Suppressor macrophage treated with lipopolysaccharide for 4 hours (primary cell): Measurements from ENCODE around the gene SLC4A5.
"Not testable (repeated sequence)": the region's sequence is repeated elsewhere in the genome, so short reads cannot be mapped to it uniquely, and the experiment has no call there.

Source experiments
- DNase-seq: peaks from one replicate; pipeline ENCODE4 v3.0.0-alpha.2; 2020

Gene SLC4A5

DNA sequence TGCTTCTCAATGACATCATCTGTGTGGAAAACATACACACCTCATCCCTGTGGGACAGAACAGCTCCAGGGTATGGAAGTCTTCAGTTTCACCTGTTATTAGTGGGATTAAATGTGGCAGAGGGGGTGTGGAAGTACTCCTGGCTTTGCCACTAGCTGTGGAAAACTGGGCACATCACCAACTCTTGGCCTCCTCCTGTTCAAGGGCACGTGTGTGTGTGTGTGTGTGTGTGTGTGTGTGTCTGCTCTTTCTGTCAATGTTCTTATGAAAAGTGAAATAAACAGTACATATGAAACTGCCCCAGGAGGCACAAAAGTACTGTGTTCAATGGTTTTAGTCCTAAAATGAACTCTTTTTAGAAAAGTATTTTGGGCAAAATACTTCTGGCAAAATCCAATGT lies 78.9 kb downstream of the SLC4A5 start:
- DNase-seq: no peak

DNA sequence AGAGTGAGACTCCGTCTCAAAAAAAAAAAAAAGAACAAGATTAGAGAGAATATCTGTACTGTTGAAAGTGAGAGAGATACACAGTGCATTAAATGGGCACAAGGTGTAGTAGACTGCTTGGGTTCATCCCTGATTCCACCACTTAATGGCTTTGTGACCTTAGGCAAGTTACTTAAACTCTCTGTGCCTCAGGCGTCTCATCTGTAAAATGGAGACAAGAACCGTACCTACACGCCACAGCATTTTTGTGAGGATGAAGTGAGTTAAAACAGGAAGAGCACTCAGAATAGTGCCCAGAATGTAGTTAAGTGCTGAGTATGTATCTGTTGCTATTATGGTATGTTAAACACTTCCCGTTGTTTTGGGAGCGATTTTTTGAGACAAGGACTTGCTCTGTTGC lies 80.5 kb downstream of the SLC4A5 start:
- DNase-seq: no peak

- DNase-seq: no peak
Observed at GRCh38 chr2:74261204-74261864, 81.9 kb downstream of the SLC4A5 start.

- no peak for DNase-seq
Observed at GRCh38 chr2:74260495-74260894, 82.7 kb downstream of the SLC4A5 start.

DNA sequence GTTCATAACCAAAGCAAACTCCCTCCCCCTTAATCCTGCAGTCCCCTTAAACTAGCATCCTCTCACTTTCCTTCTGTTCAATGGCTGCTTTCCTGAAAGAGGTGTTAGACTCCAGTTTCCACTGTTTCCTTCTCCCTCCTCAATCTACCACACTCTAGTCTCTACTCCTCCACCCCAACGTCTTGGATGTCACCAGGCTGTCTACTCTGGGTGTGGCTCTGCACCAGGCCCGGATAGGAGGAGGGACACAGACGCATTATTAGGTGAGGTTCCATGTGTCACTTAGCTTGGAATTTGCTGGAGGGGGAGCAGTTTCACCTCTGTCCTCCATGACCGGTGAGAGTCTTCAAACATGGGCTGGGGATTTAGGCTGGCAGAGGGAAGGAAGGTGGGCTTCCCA lies 83.5 kb downstream of the SLC4A5 start:
- no peak for DNase-seq

GRCh38 chr2:74259191-74259590 lies 84.0 kb downstream of the SLC4A5 start:
- no peak for DNase-seq

DNA sequence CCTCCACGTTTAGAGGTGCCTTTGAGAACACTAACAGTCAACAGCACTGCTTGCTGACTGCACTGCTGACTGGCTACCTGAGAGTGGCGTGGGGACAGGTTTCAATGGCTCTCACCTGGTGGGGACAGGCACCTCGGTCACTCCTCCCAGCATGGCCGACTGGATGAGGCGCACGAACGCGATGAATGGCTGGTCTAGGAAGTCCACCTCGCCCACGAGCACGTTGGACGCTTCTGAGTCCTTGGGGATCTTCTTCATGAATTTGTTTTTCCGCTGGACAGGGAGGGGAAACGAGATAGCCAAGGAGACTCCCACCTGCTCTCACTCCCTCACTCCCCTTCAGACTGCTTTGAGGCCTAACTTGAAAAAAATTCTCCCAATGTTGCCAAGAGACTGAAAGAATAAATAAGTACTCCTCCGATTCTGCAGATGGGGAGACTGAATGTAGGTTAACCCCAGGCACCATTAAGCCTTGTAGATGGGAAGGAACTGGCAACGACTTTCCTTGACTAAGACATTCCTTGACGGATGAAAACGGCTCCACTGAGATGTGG lies 87.5 kb downstream of the SLC4A5 start:
- DNase-seq: no peak

GRCh38 chr2:74253971-74254310 lies 89.3 kb downstream of the SLC4A5 start:
- DNase-seq: no peak

DNA sequence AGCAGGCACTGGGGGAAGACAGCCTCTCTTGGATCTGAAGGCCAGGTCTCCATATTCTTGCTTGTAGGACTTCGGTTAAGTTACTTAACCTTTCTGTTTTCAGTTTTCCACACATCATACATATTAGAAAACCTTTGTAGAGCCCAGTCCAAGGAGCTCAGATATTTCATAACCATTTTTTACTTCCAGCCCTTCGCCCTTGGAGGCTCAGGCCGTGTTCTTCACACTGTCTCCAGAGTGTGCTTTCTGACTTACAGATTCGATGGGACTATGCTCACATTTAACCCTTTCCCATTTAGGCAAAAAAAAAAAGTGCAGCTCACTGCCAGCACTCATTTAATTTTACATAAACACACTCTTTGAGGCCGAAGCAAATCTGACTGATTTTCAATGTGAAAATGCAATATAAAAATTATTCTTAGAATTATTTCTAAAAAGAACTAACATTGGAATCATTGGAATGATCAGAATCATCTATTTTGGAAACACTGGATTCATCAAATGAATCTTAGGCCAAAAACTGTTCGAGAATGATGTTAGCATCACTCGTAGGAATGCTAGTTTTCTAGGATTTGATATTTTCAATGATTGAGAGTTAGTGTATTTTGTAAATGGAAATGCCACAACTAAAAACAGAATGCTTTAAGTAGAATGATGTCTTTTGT lies 89.8 kb downstream of the SLC4A5 start:
- no peak for DNase-seq

DNA sequence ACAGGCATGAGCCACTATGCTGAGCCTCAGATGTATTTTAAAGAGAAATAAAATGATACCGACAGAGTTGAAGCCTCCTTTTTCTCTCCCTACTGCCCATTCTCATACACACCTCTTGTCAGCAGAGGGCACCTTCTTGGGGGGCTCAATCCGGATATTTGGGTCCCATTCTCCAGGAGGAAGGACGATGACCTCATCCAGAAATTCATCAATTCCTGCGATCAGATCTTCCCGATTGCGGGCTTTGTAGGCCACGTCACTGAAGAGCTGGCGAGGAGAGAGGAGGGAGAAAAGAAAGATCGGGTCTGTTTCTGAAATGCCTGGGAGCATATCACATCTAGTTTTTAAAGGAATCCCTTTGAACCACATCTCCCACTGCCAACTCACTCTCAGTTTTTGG lies 90.4 kb downstream of the SLC4A5 start:
- DNase-seq: no peak

DNA sequence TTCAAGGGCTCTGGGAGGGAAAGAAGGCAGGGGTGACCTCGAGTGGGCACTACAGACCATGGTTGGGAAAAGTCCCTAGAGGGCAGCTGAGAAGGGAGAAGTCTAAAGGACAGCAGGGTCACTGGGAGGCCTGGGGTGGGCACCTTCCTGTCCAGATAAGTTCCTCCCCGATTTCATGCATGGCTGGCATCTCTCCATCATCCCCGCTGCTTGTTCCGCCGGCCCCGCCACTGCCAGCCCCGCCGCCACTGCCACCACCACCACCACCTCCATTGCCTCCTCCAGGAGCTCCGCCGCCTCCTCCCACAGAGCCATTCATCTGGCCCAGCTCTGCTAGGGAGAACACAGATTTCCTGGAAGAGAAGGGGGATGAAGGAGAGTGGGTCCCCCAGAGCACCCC lies 91.2 kb downstream of the SLC4A5 start:
- DNase-seq: no peak

DNA sequence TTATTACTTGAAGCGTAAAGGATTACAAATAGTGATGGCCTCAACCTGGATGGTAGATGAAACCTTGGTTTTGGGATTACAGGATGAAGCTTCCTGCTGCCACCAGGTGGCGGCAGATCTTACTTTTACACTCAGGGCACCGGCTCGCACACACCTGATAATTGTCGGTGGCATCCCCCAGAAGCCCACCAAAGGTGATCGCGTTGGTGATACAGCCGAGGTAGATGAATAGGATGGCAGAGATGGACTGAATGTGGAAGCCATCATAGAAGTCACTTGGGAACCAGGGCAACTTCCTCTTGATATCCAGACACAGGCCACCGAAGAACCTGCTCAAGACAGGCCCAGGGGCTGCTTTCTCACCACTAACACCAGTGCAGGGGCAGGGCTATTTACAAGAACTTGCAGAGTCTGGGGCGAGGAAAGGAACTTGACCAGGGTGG lies 93.0 kb downstream of the SLC4A5 start:
- DNase-seq: peak; percentile 45

GRCh38 chr2:74249406-74250122 lies 93.7 kb downstream of the SLC4A5 start:
- no peak for DNase-seq

- no peak for DNase-seq
Observed at GRCh38 chr2:74246496-74247195, 96.6 kb downstream of the SLC4A5 start.

GRCh38 chr2:74244286-74244685 lies 98.9 kb downstream of the SLC4A5 start:
- DNase-seq: no peak

GRCh38 chr2:74242354-74243071 lies 100.7 kb downstream of the SLC4A5 start:
- DNase-seq: no peak

GRCh38 chr2:74239346-74239745 lies 103.9 kb downstream of the SLC4A5 start:
- DNase-seq: no peak

DNA sequence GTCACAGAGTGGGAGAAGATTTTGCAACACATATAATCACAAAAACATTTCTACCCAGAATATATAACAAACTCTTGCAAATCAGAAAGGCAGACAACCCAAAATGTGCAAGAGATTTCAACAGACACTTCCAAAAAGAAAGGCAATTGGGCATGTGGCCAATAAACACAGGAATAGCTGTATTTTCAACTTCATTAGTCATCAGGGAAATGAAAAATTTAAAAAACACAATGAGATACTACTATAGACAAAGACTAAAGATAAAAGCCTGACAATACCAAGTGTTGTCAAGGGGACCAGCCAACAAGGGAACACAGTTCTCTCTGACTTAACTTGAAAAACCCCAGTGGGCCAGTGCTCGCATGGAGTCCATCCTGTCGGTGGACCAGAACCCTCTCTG lies 104.3 kb downstream of the SLC4A5 start:
- DNase-seq: peak; percentile 39

DNA sequence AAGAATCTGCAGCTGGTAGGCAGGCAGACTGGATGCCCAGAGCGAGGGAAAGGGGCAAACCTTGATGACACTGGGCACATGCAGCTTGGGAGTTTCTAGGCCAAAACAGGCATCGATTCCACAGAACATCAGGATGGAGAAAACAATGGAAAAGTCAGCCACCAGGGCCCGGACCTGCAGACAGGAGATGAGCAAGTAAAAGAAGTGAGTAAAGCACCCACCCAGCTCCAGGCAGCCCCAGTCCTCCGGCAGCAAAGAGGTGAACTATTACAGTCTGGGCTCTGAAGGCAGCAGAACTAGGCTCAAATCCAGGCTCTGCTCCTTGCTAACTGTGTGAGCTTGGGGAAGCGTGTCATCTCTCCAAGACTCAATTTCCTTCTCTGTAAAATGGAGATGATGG lies 108.2 kb downstream of the SLC4A5 start:
- DNase-seq: no peak

DNA sequence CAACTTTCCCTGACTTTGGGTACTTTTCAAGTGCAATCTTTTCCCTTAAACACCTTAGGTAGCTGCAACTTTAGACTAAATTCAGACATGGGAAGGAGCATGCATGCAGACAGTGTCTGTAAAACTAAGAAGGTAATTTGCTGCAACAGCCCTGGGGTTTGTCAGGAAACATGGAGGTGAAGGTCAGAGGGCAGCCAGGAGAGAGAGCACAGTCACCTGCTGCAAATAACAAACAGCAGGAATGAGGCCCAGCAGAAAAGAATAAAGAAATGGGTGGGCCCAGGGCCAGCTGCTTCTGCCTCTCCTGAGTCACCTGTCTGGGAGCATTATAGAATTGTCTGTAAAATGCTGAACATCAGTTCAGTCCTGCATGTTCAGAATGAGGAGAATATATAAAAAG lies 109.6 kb downstream of the SLC4A5 start:
- no peak for DNase-seq

GRCh38 chr2:74232426-74232825 lies 110.8 kb downstream of the SLC4A5 start:
- no peak for DNase-seq

GRCh38 chr2:74229865-74230264 lies 113.4 kb downstream of the SLC4A5 start:
- DNase-seq: not testable (repeated sequence)

DNA sequence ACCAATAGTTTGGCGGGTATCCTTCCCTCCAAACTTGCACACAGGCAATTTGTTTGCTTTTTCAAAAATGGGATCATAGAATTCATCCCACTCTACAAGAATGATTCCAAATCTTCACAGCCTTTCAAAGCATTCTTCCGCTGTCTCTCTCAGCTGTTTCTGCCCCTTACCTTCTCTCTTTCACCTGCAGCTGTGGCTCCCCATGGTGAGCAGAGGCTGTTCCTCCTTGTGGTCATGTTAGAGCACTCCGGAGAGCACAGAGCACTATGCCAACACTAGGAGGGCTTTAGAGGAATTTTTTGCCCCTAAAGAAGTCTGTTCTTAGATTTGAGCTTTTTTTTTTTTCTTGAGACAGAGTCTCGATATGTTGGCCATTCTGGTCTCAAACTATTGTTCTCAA lies 114.4 kb downstream of the SLC4A5 start:
- DNase-seq: no peak
